ENCODE measurements around the gene PTPRN2. TPM values are rescaled to one million over a fixed set of nuclear protein-coding genes. Genes with fewer than 3 reads are reported as not detected.
"Not testable (repeated sequence)": the region's sequence is repeated elsewhere in the genome, so short reads cannot be mapped to it uniquely, and the experiment has no call there.

Gene PTPRN2
- total RNA-seq, 5 donors from 2014 or later (not counting 1 experiment from before 2014, with no cell fraction given): 0.60 to 1.7 (median 0.82) TPM

DNA sequence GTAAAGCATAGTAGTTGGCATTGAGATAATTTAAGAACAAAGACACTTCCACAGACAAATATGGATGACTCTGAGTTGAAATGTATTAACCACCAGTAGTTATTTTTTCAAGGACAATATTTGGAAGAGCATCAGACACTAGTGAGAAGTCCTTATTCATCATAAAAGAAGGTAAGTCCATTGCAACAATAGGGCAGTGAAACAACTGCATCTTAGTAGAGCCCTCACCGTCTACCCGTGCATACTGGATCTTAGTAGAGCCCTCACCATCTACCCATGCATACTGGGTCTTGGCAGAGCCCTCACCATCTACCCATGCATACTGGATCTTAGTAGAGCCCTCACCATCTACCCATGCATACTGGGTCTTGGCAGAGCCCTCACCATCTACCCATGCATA is 892.0 kb downstream of the PTPRN2 start:
- H3K4me3 Mint-ChIP-seq; POLR2A ChIA-PET; H3K27ac ChIP-seq (ENCODE audit: low read length); CTCF ChIA-PET; ATAC-seq (replicated peaks in 1 of 4); H3K9me3 ChIP-seq; DNase-seq; H3K4me3 ChIP-seq (ENCODE audit: control insufficient read depth in 1 of 2, extremely low read depth in 1 of 2, low read length in 1 of 2); H3K36me3 Mint-ChIP-seq; H3K27ac Mint-ChIP-seq; H3K9me3 Mint-ChIP-seq; H3K36me3 ChIP-seq (ENCODE audit: control insufficient read depth in 2 of 2, extremely low read depth in 1 of 2, insufficient read depth in 1 of 2, low read length in 1 of 2): not testable (repeated sequence)
- peaks cover 0 to 45% of the 10 kb centered on the region in 2 experiments for H3K27me3 ChIP-seq (replicated peaks in 1 of 2; ENCODE audit: control insufficient read depth in 2 of 2, extremely low read depth in 1 of 2, insufficient read depth in 2 of 2, low read length in 1 of 2)
- no CpG with 5 or more reads among the region's 2 CpGs for WGBS (ENCODE audit: insufficient coverage)
- Mint-ChIP-seq H3K27me3 (peaks cover 26 to 38% of the 10 kb centered on the region in 2 donors), H3K4me1 (peaks cover 9 to 15% (median 14%) of the 10 kb centered on the region in 3 donors)
- H3K4me1 ChIP-seq (ENCODE audit: control insufficient read depth in 1 of 2, extremely low read depth in 1 of 2, insufficient read depth in 2 of 2, low read length in 2 of 2): peaks cover 4 to 24% of the 10 kb centered on the region in 2 experiments

DNA sequence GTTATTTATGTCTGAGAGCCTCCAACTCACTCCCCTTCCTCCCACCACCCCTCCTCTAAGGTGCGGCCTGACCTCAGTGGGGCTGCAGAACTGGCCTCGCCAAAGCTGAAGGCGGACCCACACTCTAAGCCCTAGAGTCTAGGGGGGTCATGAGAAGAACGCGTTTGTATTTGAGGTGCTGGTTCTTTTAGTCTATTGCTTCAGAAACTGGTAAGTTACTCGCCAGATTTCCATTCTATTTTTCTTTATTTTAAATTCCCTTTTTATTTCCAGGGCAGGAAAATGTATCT is 893.3 kb downstream of the PTPRN2 start:
- Histone ChIP-seq H3K36me3 (ENCODE audit: control insufficient read depth in 2 of 2, extremely low read depth in 1 of 2, insufficient read depth in 1 of 2, low read length in 1 of 2) (no peaks in the 10 kb centered on the region), H3K4me1 (ENCODE audit: control insufficient read depth in 1 of 2, extremely low read depth in 1 of 2, insufficient read depth in 2 of 2, low read length in 2 of 2) (peaks cover 10 to 37% of the 10 kb centered on the region in 2 experiments), H3K27ac (ENCODE audit: low read length) (no peak overlapping the region), H3K4me3 (ENCODE audit: control insufficient read depth in 1 of 2, extremely low read depth in 1 of 2, low read length in 1 of 2) (no peak overlapping the region), H3K27me3 (replicated peaks in 1 of 2; ENCODE audit: control insufficient read depth in 2 of 2, extremely low read depth in 1 of 2, insufficient read depth in 2 of 2, low read length in 1 of 2) (peaks cover 0 to 45% of the 10 kb centered on the region in 2 experiments), H3K9me3 (no peaks in the 10 kb centered on the region)
- Mint-ChIP-seq H3K4me3 (peak overlapping the region in 2 of 3 donors; percentile 56 to 66), H3K27ac (no peak overlapping the region), H3K36me3 (no peaks in the 10 kb centered on the region), H3K4me1 (peaks cover 9 to 20% (median 19%) of the 10 kb centered on the region in 3 donors), H3K27me3 (peaks cover 13 to 36% of the 10 kb centered on the region in 2 donors), H3K9me3 (peaks cover 0 to 3% (median 0%) of the 10 kb centered on the region in 3 donors)
- DNase-seq (no peak), ATAC-seq (replicated peaks in 1 of 4) (no peak)
- no CpG with 5 or more reads among the region's 6 CpGs for WGBS (ENCODE audit: insufficient coverage)
- CTCF ChIA-PET: no interaction called here
- POLR2A ChIA-PET: interaction anchor here in 1 of 2 donors (0.5 kb wide), 1 partner anchor 139 kb away, joined by 4 read pairs; no protein-coding TSS in a partner anchor

DNA sequence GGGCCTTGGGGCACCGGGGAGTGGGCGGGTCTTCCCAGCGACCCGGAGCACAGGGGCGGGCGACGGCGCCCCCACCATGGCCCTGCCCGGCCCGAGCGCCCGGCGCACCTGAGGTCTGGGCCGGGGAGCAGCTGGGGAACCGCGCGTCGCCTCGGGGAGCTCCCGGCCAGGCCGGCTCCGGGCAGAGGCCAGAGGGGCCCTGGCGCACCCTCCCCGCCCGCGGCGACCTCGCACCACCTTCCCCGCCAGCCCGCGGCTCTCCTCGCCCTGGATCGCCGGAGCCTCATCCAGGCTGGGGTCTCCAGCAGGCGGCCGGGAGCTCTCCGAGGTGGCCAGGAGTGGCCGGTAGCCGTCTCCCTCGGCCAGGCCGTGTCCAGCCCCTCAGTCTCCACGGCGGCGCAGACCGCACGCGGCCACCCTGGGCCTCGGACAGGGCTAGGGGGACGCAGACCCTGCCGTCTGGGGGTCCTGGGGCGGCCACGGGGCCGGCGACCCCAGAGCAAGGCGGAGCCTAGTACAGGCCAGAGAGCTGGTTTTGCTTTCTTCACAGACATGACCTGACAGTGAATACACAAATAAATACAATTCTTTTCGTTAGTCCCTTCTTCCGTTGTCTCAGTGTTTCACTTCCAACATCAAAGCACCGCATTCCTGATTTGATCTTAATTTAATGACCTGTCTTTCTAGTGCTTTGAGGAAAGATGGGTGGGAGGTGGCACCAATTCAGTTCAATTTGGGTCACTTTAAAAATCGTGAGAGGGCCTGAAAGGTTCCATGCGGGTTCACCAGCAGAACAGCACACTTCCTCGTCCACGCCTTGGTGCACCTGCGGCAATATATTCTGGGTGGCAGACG is 893.9 kb downstream of the PTPRN2 start:
- H3K9me3 ChIP-seq: no peaks in the 10 kb centered on the region
- peaks cover 10 to 42% of the 10 kb centered on the region in 2 experiments for H3K4me1 ChIP-seq (ENCODE audit: control insufficient read depth in 1 of 2, extremely low read depth in 1 of 2, insufficient read depth in 2 of 2, low read length in 2 of 2)
- H3K27ac Mint-ChIP-seq: peak overlapping the region in 1 of 2 donors; percentile 46
- H3K4me3 Mint-ChIP-seq: peak overlapping the region in 2 of 3 donors; percentile 56 to 66
- POLR2A ChIA-PET: interaction anchor here in 1 of 2 donors (0.5 kb wide), 1 partner anchor 138 kb away, joined by 4 read pairs; no protein-coding TSS in a partner anchor
- WGBS (ENCODE audit: insufficient coverage): 9% methylated on average over 56 of the region's 64 CpGs
- ATAC-seq (replicated peaks in 1 of 4) (no peak), DNase-seq (no peak)
- no peaks in the 10 kb centered on the region for H3K36me3 Mint-ChIP-seq
- CTCF ChIA-PET: no interaction called here
- H3K4me1 Mint-ChIP-seq: peaks cover 9 to 20% (median 19%) of the 10 kb centered on the region in 3 donors
- peaks cover 0 to 3% (median 0%) of the 10 kb centered on the region in 3 donors for H3K9me3 Mint-ChIP-seq
- H3K27ac ChIP-seq (ENCODE audit: low read length): no peak overlapping the region
- no peaks in the 10 kb centered on the region for H3K36me3 ChIP-seq (ENCODE audit: control insufficient read depth in 2 of 2, extremely low read depth in 1 of 2, insufficient read depth in 1 of 2, low read length in 1 of 2)
- H3K27me3 ChIP-seq (replicated peaks in 1 of 2; ENCODE audit: control insufficient read depth in 2 of 2, extremely low read depth in 1 of 2, insufficient read depth in 2 of 2, low read length in 1 of 2): peaks cover 0 to 49% of the 10 kb centered on the region in 2 experiments
- peaks cover 13 to 33% of the 10 kb centered on the region in 2 donors for H3K27me3 Mint-ChIP-seq
- no peak overlapping the region for H3K4me3 ChIP-seq (ENCODE audit: control insufficient read depth in 1 of 2, extremely low read depth in 1 of 2, low read length in 1 of 2)

DNA sequence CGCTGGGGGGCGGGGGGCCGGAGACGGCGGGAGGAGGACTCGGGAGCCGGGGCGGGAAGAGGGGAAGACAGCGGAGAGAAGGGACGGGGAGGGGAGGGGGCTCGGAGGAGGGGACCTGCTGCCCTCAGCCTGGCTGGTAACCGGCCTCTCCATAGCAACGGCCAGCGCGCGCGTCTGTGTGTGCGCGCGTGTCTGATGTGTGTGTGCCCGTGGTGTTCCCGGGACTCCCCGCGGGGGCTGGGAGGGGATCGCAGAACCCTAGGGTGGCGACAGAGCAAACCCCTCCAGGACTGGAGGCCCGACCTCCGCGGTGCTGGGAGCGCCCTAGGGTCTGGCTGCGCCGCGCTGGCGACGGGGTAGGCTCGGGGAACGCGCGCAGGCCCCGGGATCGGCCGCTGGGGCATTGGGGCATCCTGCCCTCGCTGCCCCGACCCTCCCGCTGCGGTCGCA is 894.5 kb downstream of the PTPRN2 start:
- H3K27me3 Mint-ChIP-seq: peaks cover 19 to 39% of the 10 kb centered on the region in 2 donors
- peaks cover 2 to 55% of the 10 kb centered on the region in 2 experiments for H3K27me3 ChIP-seq (replicated peaks in 1 of 2; ENCODE audit: control insufficient read depth in 2 of 2, extremely low read depth in 1 of 2, insufficient read depth in 2 of 2, low read length in 1 of 2)
- H3K27ac ChIP-seq (ENCODE audit: low read length): no peak overlapping the region
- POLR2A ChIA-PET: no interaction called here
- H3K4me3 ChIP-seq (ENCODE audit: control insufficient read depth in 1 of 2, extremely low read depth in 1 of 2, low read length in 1 of 2): no peak overlapping the region
- H3K4me1 Mint-ChIP-seq: peaks cover 9 to 26% (median 25%) of the 10 kb centered on the region in 3 donors
- H3K9me3 Mint-ChIP-seq: peaks cover 0 to 3% (median 0%) of the 10 kb centered on the region in 3 donors
- no peak overlapping the region for H3K27ac Mint-ChIP-seq
- no peak overlapping the region for H3K4me3 Mint-ChIP-seq
- no peaks in the 10 kb centered on the region for H3K36me3 Mint-ChIP-seq
- peak in 1 of 4 experiments; percentile 37 for ATAC-seq (replicated peaks in 1 of 4)
- H3K36me3 ChIP-seq (ENCODE audit: control insufficient read depth in 2 of 2, extremely low read depth in 1 of 2, insufficient read depth in 1 of 2, low read length in 1 of 2): no peaks in the 10 kb centered on the region
- CTCF ChIA-PET: no interaction called here
- H3K4me1 ChIP-seq (ENCODE audit: control insufficient read depth in 1 of 2, extremely low read depth in 1 of 2, insufficient read depth in 2 of 2, low read length in 2 of 2): peaks cover 10 to 48% of the 10 kb centered on the region in 2 experiments
- H3K9me3 ChIP-seq: no peaks in the 10 kb centered on the region
- no peak for DNase-seq
- 4% methylated on average over 39 of the region's 47 CpGs for WGBS (ENCODE audit: insufficient coverage)

DNA sequence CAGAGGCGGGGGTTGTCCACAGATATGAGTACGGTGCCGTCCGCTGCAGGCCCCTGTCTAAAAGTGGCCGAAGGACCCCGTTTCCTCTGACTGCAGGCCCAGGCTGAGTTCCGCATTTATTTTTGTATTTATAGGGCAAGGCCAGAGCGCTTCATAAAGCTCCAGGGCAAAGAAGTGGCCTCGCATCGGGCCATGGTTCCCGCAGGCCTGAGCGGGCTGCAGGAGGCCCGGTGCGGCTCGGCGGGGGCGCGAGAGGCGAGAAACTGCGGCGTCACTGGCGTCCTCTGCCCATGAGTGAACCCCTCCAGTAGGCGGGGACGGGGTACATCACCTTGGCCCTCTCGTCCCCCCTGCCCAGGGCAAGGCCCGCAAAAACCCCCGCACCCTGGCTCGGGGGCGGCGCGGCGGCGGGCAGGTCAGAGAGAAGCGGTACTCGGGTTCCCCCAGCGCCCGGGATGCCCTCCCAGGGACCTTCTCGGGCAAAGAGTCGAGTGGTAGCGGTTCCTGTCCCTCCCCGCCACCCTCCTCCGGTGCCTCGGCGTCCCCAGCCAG is 895.1 kb downstream of the PTPRN2 start:
- H3K27me3 ChIP-seq (replicated peaks in 1 of 2; ENCODE audit: control insufficient read depth in 2 of 2, extremely low read depth in 1 of 2, insufficient read depth in 2 of 2, low read length in 1 of 2): peaks cover 2 to 56% of the 10 kb centered on the region in 2 experiments
- H3K27ac ChIP-seq (ENCODE audit: low read length): no peak overlapping the region
- peaks cover 10 to 48% of the 10 kb centered on the region in 2 experiments for H3K4me1 ChIP-seq (ENCODE audit: control insufficient read depth in 1 of 2, extremely low read depth in 1 of 2, insufficient read depth in 2 of 2, low read length in 2 of 2)
- 7% methylated on average over 38 of the region's 44 CpGs for WGBS (ENCODE audit: insufficient coverage)
- no peak for ATAC-seq (replicated peaks in 1 of 4)
- Mint-ChIP-seq H3K27me3 (peaks cover 22 to 44% of the 10 kb centered on the region in 2 donors), H3K36me3 (no peaks in the 10 kb centered on the region), H3K4me1 (peaks cover 9 to 27% (median 26%) of the 10 kb centered on the region in 3 donors), H3K4me3 (peak overlapping the region in 1 of 3 donors; percentile 59), H3K27ac (no peak overlapping the region), H3K9me3 (peaks cover 0 to 3% (median 0%) of the 10 kb centered on the region in 3 donors)
- no peak overlapping the region for H3K4me3 ChIP-seq (ENCODE audit: control insufficient read depth in 1 of 2, extremely low read depth in 1 of 2, low read length in 1 of 2)
- no peaks in the 10 kb centered on the region for H3K9me3 ChIP-seq
- ChIA-PET POLR2A (no interaction called here), CTCF (no interaction called here)
- DNase-seq: no peak
- no peaks in the 10 kb centered on the region for H3K36me3 ChIP-seq (ENCODE audit: control insufficient read depth in 2 of 2, extremely low read depth in 1 of 2, insufficient read depth in 1 of 2, low read length in 1 of 2)

DNA sequence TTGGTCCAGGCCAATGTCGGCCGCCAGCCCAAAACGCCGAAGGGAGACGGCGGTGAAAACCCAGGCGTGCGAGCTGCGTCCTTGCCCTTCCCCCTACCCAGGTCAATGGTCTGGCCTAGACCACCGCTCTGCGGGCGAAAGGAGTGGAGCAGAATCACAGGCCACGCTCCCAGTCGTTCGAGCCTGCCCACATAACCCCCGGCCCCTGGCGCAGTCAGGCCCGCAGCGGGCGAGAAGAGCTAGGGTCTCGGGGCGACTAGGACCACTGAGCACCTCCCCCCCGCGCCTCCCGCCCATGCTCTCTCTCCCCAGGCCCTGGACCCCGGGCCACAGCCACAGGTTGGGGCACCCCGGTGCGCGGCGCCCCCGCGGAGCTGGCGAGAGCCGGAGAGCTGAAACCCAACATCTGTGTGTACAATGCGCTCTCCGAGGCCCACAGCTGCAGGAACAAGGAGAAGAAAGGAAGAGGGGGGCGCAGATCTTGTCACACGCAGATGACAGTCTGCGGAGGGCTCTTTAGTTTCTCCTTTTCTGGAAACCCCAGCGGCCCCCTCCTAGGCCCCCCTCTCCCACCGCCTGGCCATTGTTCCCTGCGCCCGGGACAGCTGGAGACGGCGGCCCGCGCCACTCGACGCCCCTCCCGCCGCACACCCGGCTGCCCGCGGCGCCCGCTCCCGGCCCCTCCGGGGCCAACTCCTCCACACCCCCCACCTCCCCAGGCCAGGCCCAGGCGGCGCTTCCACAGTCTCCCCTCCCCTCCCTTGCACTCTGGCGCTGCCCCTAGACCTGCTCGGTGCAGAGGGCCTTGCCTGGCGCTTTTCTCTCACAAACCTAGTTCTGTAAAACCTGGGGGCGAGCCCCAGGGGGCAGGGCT is 895.8 kb downstream of the PTPRN2 start:
- peak overlapping the region; percentile 50 to 68 (median 59) for H3K4me3 Mint-ChIP-seq
- no peak for ATAC-seq (replicated peaks in 1 of 4)
- H3K4me1 ChIP-seq (ENCODE audit: control insufficient read depth in 1 of 2, extremely low read depth in 1 of 2, insufficient read depth in 2 of 2, low read length in 2 of 2): peaks cover 10 to 48% of the 10 kb centered on the region in 2 experiments
- H3K36me3 ChIP-seq (ENCODE audit: control insufficient read depth in 2 of 2, extremely low read depth in 1 of 2, insufficient read depth in 1 of 2, low read length in 1 of 2): no peaks in the 10 kb centered on the region
- H3K27ac ChIP-seq (ENCODE audit: low read length): no peak overlapping the region
- peaks cover 0 to 3% (median 0%) of the 10 kb centered on the region in 3 donors for H3K9me3 Mint-ChIP-seq
- H3K36me3 Mint-ChIP-seq: no peaks in the 10 kb centered on the region
- H3K27me3 ChIP-seq (replicated peaks in 1 of 2; ENCODE audit: control insufficient read depth in 2 of 2, extremely low read depth in 1 of 2, insufficient read depth in 2 of 2, low read length in 1 of 2): peaks cover 5 to 58% of the 10 kb centered on the region in 2 experiments
- H3K27ac Mint-ChIP-seq: no peak overlapping the region
- H3K4me1 Mint-ChIP-seq: peaks cover 14 to 32% (median 28%) of the 10 kb centered on the region in 3 donors
- ChIA-PET CTCF (no interaction called here), POLR2A (no interaction called here)
- peaks cover 29 to 51% of the 10 kb centered on the region in 2 donors for H3K27me3 Mint-ChIP-seq
- peak overlapping the region in 1 of 2 donors; percentile 42 for H3K4me3 ChIP-seq (ENCODE audit: control insufficient read depth in 1 of 2, extremely low read depth in 1 of 2, low read length in 1 of 2)
- 3% methylated on average over 47 of the region's 64 CpGs for WGBS (ENCODE audit: insufficient coverage)
- no peaks in the 10 kb centered on the region for H3K9me3 ChIP-seq
- no peak for DNase-seq
